CD4-positive, alpha-beta T cell (primary cell): ENCODE results near the gene CDH18. TPM values are rescaled to one million over a fixed set of nuclear protein-coding genes. Genes with fewer than 3 reads are reported as not detected.

Experiments
- ATAC-seq: fragments of 200-7000 bp; cut with Tn5 transposase; one replicate; pipeline ENCODE4 v1.10.0; 2022; ENCODE audit warnings: mild to moderate bottlenecking; ENCODE audit not compliant: poor library complexity
- CTCF ChIA-PET: fragments of 350-600 bp; sonication (Branson Sonifier 250); formaldehyde crosslinking; loops from one replicate; lab custom pipeline; 2021; ENCODE audit warnings: antibody characterized with exemption, inconsistent platforms; lab: Charles Lee
- POLR2A ChIA-PET: fragments of 350-600 bp; sonication (Branson Sonifier 250); formaldehyde crosslinking; loops from one replicate; lab custom pipeline; 2021; ENCODE audit warnings: antibody characterized with exemption, inconsistent platforms; lab: Charles Lee
- DNase-seq, 14 experiments: peaks; one replicate each; pipeline ENCODE4 v3.0.0-alpha.2; 2013 to 2020; ENCODE audit warnings: mixed read lengths in 2 of 14
- H3K27ac ChIP-seq, 2 donors: one replicate each; pipeline versions ENCODE4 v1.5.1 to v1.7.0; 2013; ENCODE audit warnings: low read length in 2 of 2, low read depth in 1 of 2, mild to moderate bottlenecking in 1 of 2
- H3K27me3 ChIP-seq, 2 experiments: 1 replicate in 1 of 2; 2 replicates in 1 of 2; pipeline versions ENCODE4 v1.6.1 to v1.7.0; 2013; ENCODE audit warnings: low read length in 2 of 2, control low read depth in 1 of 2, mild to moderate bottlenecking in 1 of 2, moderate library complexity in 1 of 2; ENCODE audit not compliant: insufficient read depth in 2 of 2, control insufficient read depth in 1 of 2
- H3K36me3 ChIP-seq: one replicate; pipeline ENCODE4 v1.6.1; 2013; ENCODE audit warnings: low read length, control low read depth; ENCODE audit not compliant: insufficient read depth
- H3K4me1 ChIP-seq: one replicate; pipeline ENCODE4 v1.6.1; 2013; ENCODE audit warnings: low read length, control low read depth; ENCODE audit not compliant: insufficient read depth
- H3K4me3 ChIP-seq: one replicate; pipeline ENCODE4 v1.5.1; 2013; ENCODE audit warnings: mild to moderate bottlenecking, low read length, moderate library complexity
- H3K9me3 ChIP-seq, 2 experiments: 1 replicate in 1 of 2; 2 replicates in 1 of 2; pipeline versions ENCODE4 v1.6.1 to v1.7.0; 2013; ENCODE audit warnings: low read length in 2 of 2, mild to moderate bottlenecking in 2 of 2, control low read depth in 1 of 2, moderate library complexity in 1 of 2; ENCODE audit not compliant: control insufficient read depth in 1 of 2, insufficient read depth in 1 of 2
- H3K27ac Mint-ChIP-seq: one replicate; pipeline ENCODE4 v1.8.0; 2020; ENCODE audit warnings: mixed read lengths
- H3K27me3 Mint-ChIP-seq: one replicate; pipeline ENCODE4 v1.8.0; 2021; ENCODE audit warnings: mixed read lengths
- H3K36me3 Mint-ChIP-seq: one replicate; pipeline ENCODE4 v1.8.0; 2021; ENCODE audit warnings: low read depth, mixed read lengths
- H3K4me1 Mint-ChIP-seq: one replicate; pipeline ENCODE4 v1.8.0; 2021; ENCODE audit warnings: low read depth, mixed read lengths
- H3K4me3 Mint-ChIP-seq: one replicate; pipeline ENCODE4 v1.8.0; 2020; ENCODE audit warnings: mild to moderate bottlenecking, mixed read lengths
- H3K9me3 Mint-ChIP-seq: one replicate; pipeline ENCODE4 v1.8.0; 2020; ENCODE audit warnings: mixed read lengths
- intact Hi-C, 2 experiments: fragments of 100-400 bp; cut with DNase I in 1 of 2; cut with micrococcal nuclease in 1 of 2; formaldehyde crosslinking; loops; one replicate each; pipeline versions ENCODE4 v1.15.1 to v1.9.0; 2023 to 2025; cut with DNase I, micrococcal nuclease
- total RNA-seq, 174 experiments: library from RNA in 2 of 174; stranded (reverse) in 2 of 174; gene quantifications; one replicate each; pipeline ENCODE4 v1.2.3 and lab custom pipeline; 2021 to 2026
- TF ChIP-seq, protein P1 (sequence below): fragments of 200-600 bp; IDR thresholded peaks from one replicate; pipeline ENCODE4 v1.8.0; 2022; ENCODE audit warnings: antibody characterized with exemption, mild to moderate bottlenecking

CDH18 gene
- total RNA-seq, 2 experiments from 2014 or later = not detected

DNA sequence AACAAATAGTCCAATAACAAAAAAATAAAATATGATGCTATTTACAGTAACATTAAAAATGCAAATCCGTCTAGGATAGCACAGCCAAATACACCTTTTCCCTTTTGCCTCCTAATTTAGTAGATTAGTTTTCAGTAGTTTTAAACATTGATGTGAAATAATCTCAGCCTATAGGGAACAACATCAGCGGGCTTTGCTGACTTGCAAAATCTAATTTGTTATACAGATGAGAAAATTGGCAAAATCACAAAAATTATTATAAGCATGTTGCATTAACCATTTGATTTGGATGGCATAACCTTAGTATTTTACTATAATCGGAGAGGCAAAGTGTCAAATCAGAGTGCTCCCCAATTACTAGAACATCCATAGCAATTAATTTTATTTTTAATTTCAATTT lies 563.5 kb downstream of the CDH18 start:
- H3K36me3 ChIP-seq = no peaks in the 10 kb centered on the region
- no peak overlapping the region for H3K4me3 Mint-ChIP-seq
- no peak overlapping the region for H3K27ac Mint-ChIP-seq
- DNase-seq = no peak
- H3K27me3 Mint-ChIP-seq = no peaks in the 10 kb centered on the region
- peaks cover 6% of the 10 kb centered on the region for H3K9me3 Mint-ChIP-seq
- TF ChIP-seq, protein P1, sequence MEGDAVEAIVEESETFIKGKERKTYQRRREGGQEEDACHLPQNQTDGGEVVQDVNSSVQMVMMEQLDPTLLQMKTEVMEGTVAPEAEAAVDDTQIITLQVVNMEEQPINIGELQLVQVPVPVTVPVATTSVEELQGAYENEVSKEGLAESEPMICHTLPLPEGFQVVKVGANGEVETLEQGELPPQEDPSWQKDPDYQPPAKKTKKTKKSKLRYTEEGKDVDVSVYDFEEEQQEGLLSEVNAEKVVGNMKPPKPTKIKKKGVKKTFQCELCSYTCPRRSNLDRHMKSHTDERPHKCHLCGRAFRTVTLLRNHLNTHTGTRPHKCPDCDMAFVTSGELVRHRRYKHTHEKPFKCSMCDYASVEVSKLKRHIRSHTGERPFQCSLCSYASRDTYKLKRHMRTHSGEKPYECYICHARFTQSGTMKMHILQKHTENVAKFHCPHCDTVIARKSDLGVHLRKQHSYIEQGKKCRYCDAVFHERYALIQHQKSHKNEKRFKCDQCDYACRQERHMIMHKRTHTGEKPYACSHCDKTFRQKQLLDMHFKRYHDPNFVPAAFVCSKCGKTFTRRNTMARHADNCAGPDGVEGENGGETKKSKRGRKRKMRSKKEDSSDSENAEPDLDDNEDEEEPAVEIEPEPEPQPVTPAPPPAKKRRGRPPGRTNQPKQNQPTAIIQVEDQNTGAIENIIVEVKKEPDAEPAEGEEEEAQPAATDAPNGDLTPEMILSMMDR = no peak
- H3K4me1 Mint-ChIP-seq = no peaks in the 10 kb centered on the region
- H3K9me3 ChIP-seq = peaks cover 0 to 5% of the 10 kb centered on the region in 2 experiments
- POLR2A ChIA-PET = no interaction called here
- H3K27me3 ChIP-seq = no peaks in the 10 kb centered on the region
- intact Hi-C loops = no loop called here
- ATAC-seq = no peak
- CTCF ChIA-PET = no interaction called here
- no peak overlapping the region for H3K27ac ChIP-seq
- no peaks in the 10 kb centered on the region for H3K4me1 ChIP-seq
- no peaks in the 10 kb centered on the region for H3K36me3 Mint-ChIP-seq
- H3K4me3 ChIP-seq = no peak overlapping the region
